Iris pigment epithelial cell (primary cell): ENCODE measurements around the gene SPATA12.

Experiments
- DNase-seq: peaks from one replicate; pipeline ENCODE4 v3.0.0-alpha.2; 2011; ENCODE audit warnings: low read depth

Gene SPATA12

GRCh38 chr3:57060089-57060821, at the start of gene SPATA12:
Gene SPATA12 (plus strand): TSS chr3:57060664. CDS start chr3:57073695, 13,031 bp downstream.
- peak; percentile 89 for DNase-seq

- no peak for DNase-seq
Observed at GRCh38 chr3:57011022-57011421, 49.4 kb upstream of the SPATA12 start.

- DNase-seq, result no peak
Observed at GRCh38 chr3:57012847-57013246, 47.6 kb upstream of the SPATA12 start.

GRCh38 chr3:57015350-57015729, 45.1 kb upstream of the SPATA12 start:
- no peak for DNase-seq

- DNase-seq, result no peak
Observed at GRCh38 chr3:57015912-57016311, 44.6 kb upstream of the SPATA12 start.

- DNase-seq, result no peak
Observed at GRCh38 chr3:57017459-57017845, 43.0 kb upstream of the SPATA12 start.

GRCh38 chr3:57018246-57018645, 42.2 kb upstream of the SPATA12 start:
- no peak for DNase-seq

- no peak for DNase-seq
Observed at GRCh38 chr3:57019057-57019456, 41.4 kb upstream of the SPATA12 start.

GRCh38 chr3:57025237-57025636, 35.2 kb upstream of the SPATA12 start:
- no peak for DNase-seq

- DNase-seq, result peak; percentile 76
Observed at GRCh38 chr3:57026944-57027343, 33.5 kb upstream of the SPATA12 start.

- DNase-seq, result no peak
Observed at GRCh38 chr3:57029383-57029782, 31.1 kb upstream of the SPATA12 start.

GRCh38 chr3:57029924-57030323, 30.5 kb upstream of the SPATA12 start:
- no peak for DNase-seq

- no peak for DNase-seq
Observed at GRCh38 chr3:57030721-57031120, 29.7 kb upstream of the SPATA12 start.

GRCh38 chr3:57031631-57032541, 28.6 kb upstream of the SPATA12 start:
- DNase-seq, result no peak

- DNase-seq, result no peak
Observed at GRCh38 chr3:57036952-57037351, 23.5 kb upstream of the SPATA12 start.

GRCh38 chr3:57038466-57039164, 21.8 kb upstream of the SPATA12 start:
- no peak for DNase-seq

- no peak for DNase-seq
Observed at GRCh38 chr3:57041674-57042073, 18.8 kb upstream of the SPATA12 start.

- DNase-seq, result no peak
Observed at GRCh38 chr3:57043518-57043917, 16.9 kb upstream of the SPATA12 start.

GRCh38 chr3:57046101-57046765, 14.2 kb upstream of the SPATA12 start:
- DNase-seq, result no peak

- no peak for DNase-seq
Observed at GRCh38 chr3:57048052-57048671, 12.3 kb upstream of the SPATA12 start.

- no peak for DNase-seq
Observed at GRCh38 chr3:57048728-57049127, 11.7 kb upstream of the SPATA12 start.

- DNase-seq, result no peak
Observed at GRCh38 chr3:57052662-57053061, 7.8 kb upstream of the SPATA12 start.
